H1 (cell line): ENCODE results near the gene ISY1. TPM values are rescaled to one million over a fixed set of nuclear protein-coding genes. Genes with fewer than 3 reads are reported as not detected.

Experiments
- polyA plus RNA-seq, 7 experiments: library from polyadenylated mRNA; depleted of rRNA in 3 of 7; stranded (reverse) in 5 of 7; unstranded in 2 of 7; fragments of >200 nt in 5 of 7; fragments of 200-250 nt in 2 of 7; gene quantifications; 1 replicate in 5 of 7; 2 replicates in 1 of 7; 4 replicates in 1 of 7; pipeline versions ENCODE4 v1.2.1 to v1.2.3, GENCODE V29; 2011 to 2013; ENCODE audit warnings: missing spikeins in 2 of 7, mixed read lengths in 2 of 7
- total RNA-seq: library from RNA; stranded (reverse); fragmentation: NEBNext Ultra II Directional; extraction: Animal tissue kit (Norgen Biotek cat#: 25700); gene quantifications from 2 replicates; pipeline ENCODE4 v1.2.1, GENCODE V29; 2021
- TF ChIP-seq, protein P1 (sequence below): IDR thresholded peaks from 2 replicates; pipeline ENCODE4 v1.6.1; 2011; ENCODE audit warnings: low read length, improper control_type of control experiment

Gene ISY1
- total and polyA plus RNA-seq, 2 of the 8 experiments (the other 6 are each of a cell fraction or from before 2014, with no cell fraction given): 16.6 to 38.7 TPM

DNA sequence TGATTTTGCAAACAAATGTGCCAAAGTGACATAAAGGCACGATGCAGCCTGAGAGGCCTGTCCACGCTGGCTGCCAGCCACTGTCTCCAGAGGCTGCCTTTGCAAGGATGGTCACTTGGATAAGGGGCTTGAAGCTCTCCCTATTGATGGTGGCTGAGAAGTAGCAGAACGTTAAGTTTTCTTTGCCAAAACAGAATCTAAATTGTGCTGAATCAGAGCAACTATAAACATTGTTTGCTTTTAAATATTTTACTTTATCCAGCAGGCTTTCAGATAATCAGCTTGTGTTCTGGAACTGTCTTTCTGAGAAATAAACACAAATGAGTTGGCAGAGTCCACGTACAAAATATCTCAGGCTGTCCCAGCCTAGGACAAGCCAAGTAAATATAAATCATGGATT is 46.6 kb upstream of the ISY1 start (continued):
- TF ChIP-seq, protein P1, sequence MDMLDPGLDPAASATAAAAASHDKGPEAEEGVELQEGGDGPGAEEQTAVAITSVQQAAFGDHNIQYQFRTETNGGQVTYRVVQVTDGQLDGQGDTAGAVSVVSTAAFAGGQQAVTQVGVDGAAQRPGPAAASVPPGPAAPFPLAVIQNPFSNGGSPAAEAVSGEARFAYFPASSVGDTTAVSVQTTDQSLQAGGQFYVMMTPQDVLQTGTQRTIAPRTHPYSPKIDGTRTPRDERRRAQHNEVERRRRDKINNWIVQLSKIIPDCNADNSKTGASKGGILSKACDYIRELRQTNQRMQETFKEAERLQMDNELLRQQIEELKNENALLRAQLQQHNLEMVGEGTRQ: no peak
